Activated T-helper 1 cell treated with Interleukin-2 at 50 U/mL for 16 hours (primary cell): Measurements from ENCODE around the gene NARS2.
"Not testable (repeated sequence)": the region's sequence is repeated elsewhere in the genome, so short reads cannot be mapped to it uniquely, and the experiment has no call there.

Experiments used
- DNase-seq: peaks from one replicate; pipeline ENCODE4 v3.0.0-alpha.2; 2020; ENCODE audit warnings: low read depth

Gene NARS2

GRCh38 chr11:78575478-78575877, 814 bp upstream of the NARS2 start:
- DNase-seq, result no peak

GRCh38 chr11:78573681-78574080, 983 bp downstream of the NARS2 start:
- no peak for DNase-seq

GRCh38 chr11:78573271-78573670, 1.4 kb downstream of the NARS2 start:
- no peak for DNase-seq

GRCh38 chr11:78572394-78572793, 2.3 kb downstream of the NARS2 start:
- no peak for DNase-seq

- DNase-seq, result no peak
Measured at GRCh38 chr11:78570031-78570430, 4.6 kb downstream of the NARS2 start.

GRCh38 chr11:78567209-78567608, 7.5 kb downstream of the NARS2 start:
- no peak for DNase-seq

- no peak for DNase-seq
Measured at GRCh38 chr11:78564490-78565467, 9.9 kb downstream of the NARS2 start.

- not testable (repeated sequence) for DNase-seq
Measured at GRCh38 chr11:78564037-78564436, 10.6 kb downstream of the NARS2 start.

GRCh38 chr11:78563090-78563489, 11.6 kb downstream of the NARS2 start:
- not testable (repeated sequence) for DNase-seq

- no peak for DNase-seq
Measured at GRCh38 chr11:78562398-78562797, 12.3 kb downstream of the NARS2 start.

GRCh38 chr11:78560826-78561484, 13.7 kb downstream of the NARS2 start:
- no peak for DNase-seq

- DNase-seq, result no peak
Measured at GRCh38 chr11:78560153-78560552, 14.5 kb downstream of the NARS2 start.

- DNase-seq, result no peak
Measured at GRCh38 chr11:78557236-78557635, 17.4 kb downstream of the NARS2 start.

- DNase-seq, result no peak
Measured at GRCh38 chr11:78555592-78555991, 19.1 kb downstream of the NARS2 start.

- DNase-seq, result no peak
Measured at GRCh38 chr11:78552881-78553280, 21.8 kb downstream of the NARS2 start.

- not testable (repeated sequence) for DNase-seq
Measured at GRCh38 chr11:78552139-78552538, 22.5 kb downstream of the NARS2 start.

GRCh38 chr11:78551066-78551465, 23.6 kb downstream of the NARS2 start:
- no peak for DNase-seq

- DNase-seq, result no peak
Measured at GRCh38 chr11:78549624-78550409, 24.8 kb downstream of the NARS2 start.

- DNase-seq, result no peak
Measured at GRCh38 chr11:78548911-78549590, 25.6 kb downstream of the NARS2 start.

- DNase-seq, result no peak
Measured at GRCh38 chr11:78547931-78548705, 26.5 kb downstream of the NARS2 start.

GRCh38 chr11:78542007-78542406, 32.7 kb downstream of the NARS2 start:
- DNase-seq, result no peak
